ENCODE measurements around the gene TBL1X. TPM values are rescaled to one million over a fixed set of nuclear protein-coding genes. Genes with fewer than 3 reads are reported as not detected.

Gene TBL1X
- total RNA-seq, 2 experiments from 2014 or later, result 16.1 to 35.7 TPM

DNA sequence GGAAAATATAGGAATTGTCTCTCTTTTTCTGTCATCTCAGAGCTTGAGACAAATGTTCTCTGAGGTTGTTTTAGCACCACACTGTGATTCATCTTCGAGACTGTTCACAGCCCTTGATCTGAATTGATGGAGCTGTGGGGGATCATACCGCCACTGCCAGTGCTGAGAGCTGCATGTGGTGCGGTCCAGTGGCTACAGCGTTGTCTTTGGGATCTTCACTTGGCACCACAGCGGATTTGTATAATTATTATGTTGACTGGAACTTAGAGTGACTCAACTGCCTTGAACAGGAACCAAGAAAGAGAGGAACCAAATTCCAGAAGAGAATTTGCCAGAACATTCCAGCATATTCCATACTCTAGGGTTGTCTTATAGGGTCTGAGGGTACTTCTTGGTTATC is 29.1 kb downstream of the TBL1X start:
- DNase-seq (ENCODE audit: low spot score), result no peak
- Histone ChIP-seq H3K4me2 (ENCODE audit: low read length) (no peak overlapping the region), H3K4me1 (ENCODE audit: insufficient read depth, low read length, poor library complexity, severe bottlenecking) (no peaks in the 10 kb centered on the region), H3K9me2 (ENCODE audit: insufficient read depth, low read length) (no peaks in the 10 kb centered on the region), H3K4me3 (ENCODE audit: low read depth, low read length, poor library complexity, severe bottlenecking) (no peak overlapping the region), H3K36me3 (ENCODE audit: insufficient read depth, low read length) (no peaks in the 10 kb centered on the region), H2AFZ (ENCODE audit: low read length) (no peak overlapping the region), H3K9me3 (ENCODE audit: low read length) (no peaks in the 10 kb centered on the region), H4K20me1 (ENCODE audit: insufficient read depth, low read length) (no peaks in the 10 kb centered on the region), H3K79me2 (ENCODE audit: insufficient read depth, low read depth, low read length) (no peaks in the 10 kb centered on the region), H3K27ac (ENCODE audit: low read depth, low read length, poor library complexity, severe bottlenecking) (no peak overlapping the region)
- intact Hi-C loops (cut with micrococcal nuclease; ENCODE audit: unreplicated experiment), result no loop called here
- CTCF ChIA-PET (ENCODE audit: unreplicated experiment), result no interaction called here
- BruUV-seq (replicated peaks), result no TSS peak
- POLR2A ChIA-PET, result no interaction called here
- TF ChIP-seq EZH2phosphoT487 (IDR thresholded peaks at IDR 0.05; ENCODE audit: borderline replicate concordance, low read depth, low read length), result no peak
- TF ChIP-seq, protein P1, sequence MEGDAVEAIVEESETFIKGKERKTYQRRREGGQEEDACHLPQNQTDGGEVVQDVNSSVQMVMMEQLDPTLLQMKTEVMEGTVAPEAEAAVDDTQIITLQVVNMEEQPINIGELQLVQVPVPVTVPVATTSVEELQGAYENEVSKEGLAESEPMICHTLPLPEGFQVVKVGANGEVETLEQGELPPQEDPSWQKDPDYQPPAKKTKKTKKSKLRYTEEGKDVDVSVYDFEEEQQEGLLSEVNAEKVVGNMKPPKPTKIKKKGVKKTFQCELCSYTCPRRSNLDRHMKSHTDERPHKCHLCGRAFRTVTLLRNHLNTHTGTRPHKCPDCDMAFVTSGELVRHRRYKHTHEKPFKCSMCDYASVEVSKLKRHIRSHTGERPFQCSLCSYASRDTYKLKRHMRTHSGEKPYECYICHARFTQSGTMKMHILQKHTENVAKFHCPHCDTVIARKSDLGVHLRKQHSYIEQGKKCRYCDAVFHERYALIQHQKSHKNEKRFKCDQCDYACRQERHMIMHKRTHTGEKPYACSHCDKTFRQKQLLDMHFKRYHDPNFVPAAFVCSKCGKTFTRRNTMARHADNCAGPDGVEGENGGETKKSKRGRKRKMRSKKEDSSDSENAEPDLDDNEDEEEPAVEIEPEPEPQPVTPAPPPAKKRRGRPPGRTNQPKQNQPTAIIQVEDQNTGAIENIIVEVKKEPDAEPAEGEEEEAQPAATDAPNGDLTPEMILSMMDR (conservative IDR thresholded peaks at IDR 0.05; ENCODE audit: low read length), result no peak

DNA sequence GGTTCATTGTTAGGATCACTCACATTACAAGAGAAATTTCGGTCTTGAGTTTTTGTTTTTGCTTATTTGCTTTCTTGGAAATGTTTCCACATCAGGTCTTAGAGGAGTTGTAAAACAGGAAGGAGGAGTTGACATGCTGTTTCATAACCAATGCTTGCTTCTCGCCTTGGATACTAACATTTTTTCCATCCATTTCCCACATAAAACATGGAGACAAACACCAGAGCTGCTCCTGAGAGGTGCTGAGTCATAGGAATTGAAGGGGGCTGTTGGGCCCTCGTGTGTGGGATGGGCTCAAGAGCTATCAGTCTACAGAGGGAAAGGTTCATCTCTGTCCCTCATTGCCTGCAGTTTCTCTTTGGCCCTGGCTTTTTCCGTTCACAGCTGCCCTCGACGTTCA is 29.9 kb downstream of the TBL1X start:
- Histone ChIP-seq H2AFZ (ENCODE audit: low read length) (no peak overlapping the region), H3K4me1 (ENCODE audit: insufficient read depth, low read length, poor library complexity, severe bottlenecking) (no peaks in the 10 kb centered on the region), H3K9me2 (ENCODE audit: insufficient read depth, low read length) (no peaks in the 10 kb centered on the region), H4K20me1 (ENCODE audit: insufficient read depth, low read length) (no peaks in the 10 kb centered on the region), H3K79me2 (ENCODE audit: insufficient read depth, low read depth, low read length) (no peaks in the 10 kb centered on the region), H3K36me3 (ENCODE audit: insufficient read depth, low read length) (no peaks in the 10 kb centered on the region), H3K4me2 (ENCODE audit: low read length) (no peak overlapping the region), H3K4me3 (ENCODE audit: low read depth, low read length, poor library complexity, severe bottlenecking) (no peak overlapping the region), H3K9me3 (ENCODE audit: low read length) (no peaks in the 10 kb centered on the region), H3K27ac (ENCODE audit: low read depth, low read length, poor library complexity, severe bottlenecking) (no peak overlapping the region)
- CTCF ChIA-PET (ENCODE audit: unreplicated experiment), result no interaction called here
- TF ChIP-seq, protein P1 (conservative IDR thresholded peaks at IDR 0.05; ENCODE audit: low read length), result no peak
- TF ChIP-seq EZH2phosphoT487 (IDR thresholded peaks at IDR 0.05; ENCODE audit: borderline replicate concordance, low read depth, low read length), result no peak
- no TSS peak for BruUV-seq (replicated peaks)
- intact Hi-C loops (cut with micrococcal nuclease; ENCODE audit: unreplicated experiment), result no loop called here
- POLR2A ChIA-PET, result no interaction called here
- DNase-seq (ENCODE audit: low spot score), result no peak

DNA sequence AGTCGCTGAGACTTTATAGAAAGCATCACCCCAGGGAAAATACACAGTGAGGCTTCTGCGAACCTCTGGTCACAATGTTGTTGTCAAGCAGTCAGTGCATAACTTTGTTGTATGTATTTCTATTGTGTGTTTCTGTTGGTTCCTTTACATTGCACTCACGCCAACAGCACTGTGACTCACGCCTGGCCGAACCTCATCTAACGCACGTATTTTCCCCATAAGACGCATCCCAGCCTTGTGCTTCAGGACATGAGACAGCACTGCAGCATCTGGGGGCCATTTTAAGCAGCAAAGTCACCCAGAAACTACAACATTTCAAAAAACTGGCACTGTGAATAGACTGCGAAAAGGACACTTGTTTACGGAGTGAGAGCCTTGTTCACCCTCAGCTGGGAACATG is 30.6 kb downstream of the TBL1X start:
- Histone ChIP-seq H3K4me2 (ENCODE audit: low read length) (no peak overlapping the region), H3K27ac (ENCODE audit: low read depth, low read length, poor library complexity, severe bottlenecking) (no peak overlapping the region), H4K20me1 (ENCODE audit: insufficient read depth, low read length) (no peaks in the 10 kb centered on the region), H3K9me3 (ENCODE audit: low read length) (no peaks in the 10 kb centered on the region), H3K79me2 (ENCODE audit: insufficient read depth, low read depth, low read length) (no peaks in the 10 kb centered on the region), H3K36me3 (ENCODE audit: insufficient read depth, low read length) (no peaks in the 10 kb centered on the region), H3K9me2 (ENCODE audit: insufficient read depth, low read length) (no peaks in the 10 kb centered on the region), H2AFZ (ENCODE audit: low read length) (no peak overlapping the region), H3K4me3 (ENCODE audit: low read depth, low read length, poor library complexity, severe bottlenecking) (no peak overlapping the region), H3K4me1 (ENCODE audit: insufficient read depth, low read length, poor library complexity, severe bottlenecking) (no peaks in the 10 kb centered on the region)
- DNase-seq (ENCODE audit: low spot score), result no peak
- POLR2A ChIA-PET, result interaction anchor here (0.5 kb wide), 1 partner anchor 64 kb away, joined by 4 read pairs; no protein-coding TSS in a partner anchor
- no peak for TF ChIP-seq EZH2phosphoT487 (IDR thresholded peaks at IDR 0.05; ENCODE audit: borderline replicate concordance, low read depth, low read length)
- TF ChIP-seq, protein P1 (conservative IDR thresholded peaks at IDR 0.05; ENCODE audit: low read length), result no peak
- BruUV-seq (replicated peaks), result no TSS peak
- intact Hi-C loops (cut with micrococcal nuclease; ENCODE audit: unreplicated experiment), result no loop called here
- CTCF ChIA-PET (ENCODE audit: unreplicated experiment), result no interaction called here

All from OCI-LY7 (cell line).